Calu3 (cell line): ENCODE data around the gene LCE7A. TPM values are rescaled to one million over a fixed set of nuclear protein-coding genes. Genes with fewer than 3 reads are reported as not detected.

Experiments used
- BruUV-seq: library from RNA; stranded (reverse); fragments of 400-500 nt; replicated peaks from 2 replicates; lab custom pipeline; 2021; lab: Mats Ljungman, UMichigan
- CTCF ChIA-PET: fragments of 300-600 bp; sonication (Branson Sonifier 250); formaldehyde crosslinking; loops from one replicate; lab custom pipeline; 2022; ENCODE audit warnings: antibody characterized with exemption; lab: Charles Lee
- DNase-seq: peaks from one replicate; pipeline ENCODE4 v3.0.0; 2022
- H3K27ac Mint-ChIP-seq: one replicate; pipeline ENCODE4 v1.8.0; 2022; ENCODE audit warnings: mixed read lengths; ENCODE audit not compliant: unreplicated experiment
- H3K27me3 Mint-ChIP-seq: one replicate; pipeline ENCODE4 v1.8.0; 2022; ENCODE audit warnings: mixed read lengths; ENCODE audit not compliant: unreplicated experiment
- H3K36me3 Mint-ChIP-seq: one replicate; pipeline ENCODE4 v1.8.0; 2022; ENCODE audit warnings: mild to moderate bottlenecking, moderate library complexity, mixed read lengths; ENCODE audit not compliant: insufficient read depth, unreplicated experiment
- H3K4me1 Mint-ChIP-seq: one replicate; pipeline ENCODE4 v1.8.0; 2022; ENCODE audit warnings: mild to moderate bottlenecking, low read depth, mixed read lengths; ENCODE audit not compliant: unreplicated experiment
- H3K4me3 Mint-ChIP-seq: one replicate; pipeline ENCODE4 v1.8.0; 2022; ENCODE audit warnings: mild to moderate bottlenecking, low read depth, moderate library complexity, mixed read lengths; ENCODE audit not compliant: unreplicated experiment
- H3K9me3 Mint-ChIP-seq: one replicate; pipeline ENCODE4 v1.8.0; 2022; ENCODE audit warnings: low read depth, mixed read lengths; ENCODE audit not compliant: unreplicated experiment
- CTCF ChIP-seq: fragments of 200-600 bp; IDR thresholded peaks from one replicate; pipeline ENCODE4 v1.8.0; 2022; ENCODE audit warnings: antibody characterized with exemption; ENCODE audit not compliant: unreplicated experiment
- intact Hi-C: fragments of 100-400 bp; cut with micrococcal nuclease; formaldehyde crosslinking; loops from one replicate; pipeline ENCODE4 v1.10.0; 2022; ENCODE audit not compliant: unreplicated experiment
- total RNA-seq: library from RNA; stranded (reverse); gene quantifications from 2 replicates; pipeline ENCODE4 v1.2.3, GENCODE V29; 2022

LCE7A gene
- total RNA-seq, 1 experiment from 2014 or later: not detected

DNA sequence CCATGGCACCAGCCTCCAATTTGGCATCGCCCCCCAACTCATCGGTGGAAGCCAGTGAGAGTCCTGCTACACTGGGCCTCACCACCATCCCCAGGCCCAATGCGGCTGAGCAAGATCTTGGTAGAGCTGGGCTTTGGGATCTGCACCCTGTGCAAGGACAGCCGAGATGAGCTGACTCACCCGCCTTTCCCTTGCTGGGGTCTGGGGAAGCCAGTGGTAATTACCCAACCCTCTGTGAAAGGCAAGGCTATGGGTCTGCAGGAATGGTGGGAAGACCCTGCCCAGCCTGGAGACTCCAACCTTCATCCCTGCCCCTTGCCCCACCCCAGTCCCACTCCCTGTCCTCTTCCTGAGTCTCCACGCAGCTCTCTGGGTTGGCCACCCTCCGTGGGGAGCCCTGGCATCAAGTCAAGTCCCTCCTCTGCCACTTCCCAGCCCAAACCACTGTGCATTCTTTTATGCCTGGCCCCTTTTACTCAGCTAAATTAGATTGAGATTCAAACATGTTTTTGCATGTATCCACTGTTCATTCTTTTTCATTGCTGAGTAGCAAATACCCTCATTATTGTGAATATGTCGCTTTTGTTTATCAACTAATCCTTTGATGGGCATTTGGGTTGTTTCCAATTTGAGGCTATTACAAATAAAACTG, 27.1 kb downstream of the LCE7A start:
- H3K9me3 Mint-ChIP-seq: no peaks in the 10 kb centered on the region
- H3K27me3 Mint-ChIP-seq: peaks cover 31% of the 10 kb centered on the region
- H3K27ac Mint-ChIP-seq: no peak overlapping the region
- H3K4me3 Mint-ChIP-seq: no peak overlapping the region
- no TSS peak for BruUV-seq
- intact Hi-C loops: no loop called here
- DNase-seq: no peak
- H3K4me1 Mint-ChIP-seq: no peaks in the 10 kb centered on the region
- H3K36me3 Mint-ChIP-seq: no peaks in the 10 kb centered on the region
- no peak for TF ChIP-seq CTCF
- CTCF ChIA-PET: no interaction called here

GRCh38 chr1:152888126-152888525, 28.3 kb downstream of the LCE7A start:
- no peak for DNase-seq
- Mint-ChIP-seq H3K36me3 (no peaks in the 10 kb centered on the region), H3K4me3 (no peak overlapping the region), H3K9me3 (no peaks in the 10 kb centered on the region), H3K27ac (no peak overlapping the region), H3K4me1 (no peaks in the 10 kb centered on the region), H3K27me3 (peaks cover 32% of the 10 kb centered on the region)
- CTCF ChIA-PET: interaction anchor here (1.4 kb wide), 1 partner anchor 9 kb away, joined by 4 read pairs; no protein-coding TSS in a partner anchor
- no TSS peak for BruUV-seq
- no peak for TF ChIP-seq CTCF
- intact Hi-C loops: no loop called here

GRCh38 chr1:152899027-152899426, 39.2 kb downstream of the LCE7A start:
- H3K4me1 Mint-ChIP-seq: peaks cover 5% of the 10 kb centered on the region
- H3K36me3 Mint-ChIP-seq: no peaks in the 10 kb centered on the region
- H3K4me3 Mint-ChIP-seq: no peak overlapping the region
- CTCF ChIA-PET: interaction anchor here (1.5 kb wide), 1 partner anchor 294 kb away, joined by 5 read pairs; no protein-coding TSS in a partner anchor
- H3K27me3 Mint-ChIP-seq: peaks cover 54% of the 10 kb centered on the region
- no peak overlapping the region for H3K27ac Mint-ChIP-seq
- no peak for TF ChIP-seq CTCF
- BruUV-seq: no TSS peak
- no peak for DNase-seq
- no peaks in the 10 kb centered on the region for H3K9me3 Mint-ChIP-seq
- intact Hi-C loops: no loop called here

- intact Hi-C loops: no loop called here
- H3K27me3 Mint-ChIP-seq: peaks cover 54% of the 10 kb centered on the region
- DNase-seq: no peak
- H3K4me3 Mint-ChIP-seq: no peak overlapping the region
- peaks cover 8% of the 10 kb centered on the region for H3K4me1 Mint-ChIP-seq
- CTCF ChIA-PET: no interaction called here
- BruUV-seq: no TSS peak
- H3K36me3 Mint-ChIP-seq: no peaks in the 10 kb centered on the region
- H3K9me3 Mint-ChIP-seq: no peaks in the 10 kb centered on the region
- no peak overlapping the region for H3K27ac Mint-ChIP-seq
- no peak for TF ChIP-seq CTCF
Measured at GRCh38 chr1:152899883-152900282, 40.1 kb downstream of the LCE7A start.
